ENCODE data around the gene EVX1.

The EVX1 gene

GRCh38 chr7:27202862-27203134 is 39.8 kb upstream of the EVX1 start:
- Histone ChIP-seq H3K9ac (no peak overlapping the region), H3K79me2 (no peaks in the 10 kb centered on the region), H3K27ac (no peak overlapping the region), H3K9me3 (ENCODE audit: control insufficient read depth, low read length) (no peaks in the 10 kb centered on the region), H2AFZ (no peak overlapping the region), H3K27me3 (ENCODE audit: control insufficient read depth, insufficient read depth, low read length) (peaks cover 26% of the 10 kb centered on the region), H3K4me3 (ENCODE audit: low read depth, low read length) (no peak overlapping the region), H3K36me3 (ENCODE audit: control insufficient read depth, insufficient read depth, low read length) (no peaks in the 10 kb centered on the region), H3K4me1 (no peaks in the 10 kb centered on the region), H3K4me2 (ENCODE audit: low read length) (no peak overlapping the region)
- no peak for TF ChIP-seq CTCF (IDR thresholded peaks at IDR 0.05)

- H3K27me3 ChIP-seq (ENCODE audit: control insufficient read depth, insufficient read depth, low read length), result peaks cover 23% of the 10 kb centered on the region
- H3K4me3 ChIP-seq (ENCODE audit: low read depth, low read length), result no peak overlapping the region
- no peaks in the 10 kb centered on the region for H3K36me3 ChIP-seq (ENCODE audit: control insufficient read depth, insufficient read depth, low read length)
- H2AFZ ChIP-seq, result no peak overlapping the region
- no peak overlapping the region for H3K9ac ChIP-seq
- no peak for TF ChIP-seq CTCF (IDR thresholded peaks at IDR 0.05)
- H3K4me1 ChIP-seq, result no peaks in the 10 kb centered on the region
- H3K27ac ChIP-seq, result no peak overlapping the region
- H3K79me2 ChIP-seq, result no peaks in the 10 kb centered on the region
- H3K4me2 ChIP-seq (ENCODE audit: low read length), result no peak overlapping the region
- no peaks in the 10 kb centered on the region for H3K9me3 ChIP-seq (ENCODE audit: control insufficient read depth, low read length)
These were observed 39.1 kb upstream of the EVX1 start for GRCh38 chr7:27203365-27203953.

GRCh38 chr7:27203964-27204594 is 38.5 kb upstream of the EVX1 start:
- TF ChIP-seq CTCF (IDR thresholded peaks at IDR 0.05), result no peak
- no peak overlapping the region for H3K4me2 ChIP-seq (ENCODE audit: low read length)
- no peaks in the 10 kb centered on the region for H3K9me3 ChIP-seq (ENCODE audit: control insufficient read depth, low read length)
- H3K79me2 ChIP-seq, result no peaks in the 10 kb centered on the region
- H3K4me1 ChIP-seq, result no peaks in the 10 kb centered on the region
- no peak overlapping the region for H2AFZ ChIP-seq
- H3K27ac ChIP-seq, result no peak overlapping the region
- no peaks in the 10 kb centered on the region for H3K36me3 ChIP-seq (ENCODE audit: control insufficient read depth, insufficient read depth, low read length)
- H3K4me3 ChIP-seq (ENCODE audit: low read depth, low read length), result no peak overlapping the region
- H3K9ac ChIP-seq, result no peak overlapping the region
- H3K27me3 ChIP-seq (ENCODE audit: control insufficient read depth, insufficient read depth, low read length), result peaks cover 23% of the 10 kb centered on the region

- H3K4me1 ChIP-seq, result no peaks in the 10 kb centered on the region
- H3K36me3 ChIP-seq (ENCODE audit: control insufficient read depth, insufficient read depth, low read length), result no peaks in the 10 kb centered on the region
- H3K79me2 ChIP-seq, result no peaks in the 10 kb centered on the region
- no peak overlapping the region for H2AFZ ChIP-seq
- H3K4me2 ChIP-seq (ENCODE audit: low read length), result no peak overlapping the region
- no peak overlapping the region for H3K27ac ChIP-seq
- no peaks in the 10 kb centered on the region for H3K9me3 ChIP-seq (ENCODE audit: control insufficient read depth, low read length)
- H3K9ac ChIP-seq, result no peak overlapping the region
- no peak for TF ChIP-seq CTCF (IDR thresholded peaks at IDR 0.05)
- H3K4me3 ChIP-seq (ENCODE audit: low read depth, low read length), result no peak overlapping the region
- H3K27me3 ChIP-seq (ENCODE audit: control insufficient read depth, insufficient read depth, low read length), result peaks cover 23% of the 10 kb centered on the region
These were observed 37.7 kb upstream of the EVX1 start for GRCh38 chr7:27204851-27205322.
